HG03571 (cell line): ENCODE measurements around the gene GAREM2.

Experiments used
- ATAC-seq: cut with Tn5 transposase; IDR thresholded peaks from one replicate; pipeline ENCODE4 v1.9.1; 2021; ENCODE audit not compliant: unreplicated experiment

GAREM2 gene

DNA sequence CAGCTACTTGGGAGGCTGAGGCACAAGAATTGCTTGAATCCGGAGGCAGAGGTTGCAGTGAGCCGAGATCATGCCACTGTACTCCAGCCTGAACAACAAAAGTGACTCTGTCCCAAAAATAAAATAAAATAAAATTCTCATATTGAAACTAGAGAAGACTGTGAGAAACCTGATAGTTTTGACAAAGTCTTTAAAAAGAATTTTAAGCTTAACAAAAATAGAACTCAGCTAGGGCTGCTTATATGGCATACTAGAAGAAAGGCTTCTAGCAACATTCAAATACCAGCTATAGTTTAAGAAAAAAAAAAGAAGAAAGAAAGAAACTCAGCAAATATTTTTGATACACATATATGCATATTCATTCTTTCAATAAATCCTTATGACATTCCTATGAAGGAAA, 57.9 kb downstream of the GAREM2 start:
- ATAC-seq = no peak

DNA sequence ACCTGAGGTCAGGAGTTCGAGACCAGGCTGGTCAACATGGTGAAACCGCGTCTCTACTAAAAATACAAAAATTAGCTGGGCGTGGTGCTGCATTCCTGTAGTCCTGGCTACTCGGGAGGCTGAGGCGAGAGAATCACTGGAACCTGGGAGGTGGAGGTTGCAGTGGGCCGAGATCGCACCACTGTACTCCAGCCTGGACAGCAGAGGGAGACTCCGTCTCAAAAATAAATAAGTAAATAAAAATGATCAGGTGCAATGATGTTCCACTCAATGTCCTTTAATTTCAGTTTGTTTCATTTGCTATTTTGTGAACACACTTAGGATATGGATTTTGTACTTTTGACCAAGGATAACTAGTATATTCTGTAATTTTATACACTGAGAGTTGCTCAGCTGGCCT, 62.2 kb downstream of the GAREM2 start:
- ATAC-seq = no peak

DNA sequence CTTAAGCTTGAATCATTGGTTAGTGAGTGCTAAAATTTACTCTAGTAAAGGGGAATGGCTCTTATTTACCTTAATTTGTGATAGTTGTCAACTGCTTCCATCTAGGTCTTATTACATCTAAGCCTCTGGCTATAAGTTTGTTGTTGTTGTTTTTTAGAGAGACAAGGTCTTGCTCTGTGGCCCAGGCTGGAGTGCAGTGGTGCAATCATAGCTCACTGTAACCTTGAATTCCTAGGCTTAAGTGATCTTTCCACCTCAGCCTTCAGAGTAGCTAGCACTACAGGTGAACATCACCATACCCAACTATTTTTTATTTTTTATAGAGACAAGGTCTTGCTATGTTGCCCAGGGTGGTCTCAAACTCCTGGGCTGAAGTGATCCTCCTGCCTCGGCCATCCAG, 65.0 kb downstream of the GAREM2 start:
- no peak for ATAC-seq

DNA sequence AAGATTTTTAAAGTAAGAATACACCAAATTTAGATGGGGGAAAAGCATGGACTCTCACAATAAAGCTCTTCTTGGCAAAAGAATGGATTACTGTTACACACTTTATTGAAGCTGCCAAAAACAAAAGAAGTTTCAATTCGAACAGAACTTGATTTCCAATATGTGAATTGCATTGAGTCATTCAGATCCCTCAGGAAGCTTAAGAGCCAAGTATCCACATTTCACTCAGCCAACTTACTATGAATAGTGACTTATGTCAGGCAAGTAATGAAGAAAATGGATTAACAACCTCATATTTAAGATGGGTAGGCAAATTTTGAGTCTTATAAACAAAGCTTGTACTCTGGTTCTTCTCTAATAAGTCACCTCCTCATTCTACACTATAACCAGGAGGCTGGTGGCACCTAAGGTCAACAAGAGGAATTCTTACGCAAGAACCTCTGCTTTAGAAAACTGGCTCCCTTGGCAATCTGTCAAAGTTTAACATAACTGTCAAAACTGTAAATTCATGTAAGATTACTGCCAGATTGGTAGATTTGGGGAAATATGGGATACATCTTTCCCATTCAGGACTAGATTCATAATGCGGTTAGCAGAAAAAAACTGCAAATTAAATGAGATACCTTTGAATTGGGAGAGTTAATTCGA, 65.5 kb downstream of the GAREM2 start:
- no peak for ATAC-seq
